OCI-LY3 (cell line): ENCODE results near the gene IPPK.

Source experiments
- CTCF ChIP-seq: fragments of 200-600, 300-600 bp; sonication (generic); IDR thresholded peaks from 2 replicates; pipeline ENCODE4 v1.5.1; 2014; ENCODE audit warnings: antibody characterized with exemption, low read length, low read depth
- EZH2phosphoT487 ChIP-seq: fragments of 200-600 bp; shearing (Covaris generic); IDR thresholded peaks from 2 replicates; pipeline ENCODE4 v1.6.1; 2018; ENCODE audit warnings: antibody characterized with exemption, mixed run types, low read depth

- TF ChIP-seq CTCF (no peak), EZH2phosphoT487 (no peak)
Measured at GRCh38 chr9:92641092-92641809, 28.7 kb downstream of the IPPK start.
